ENCODE results near the gene RANBP3.
"Not testable (repeated sequence)": the region's sequence is repeated elsewhere in the genome, so short reads cannot be mapped to it uniquely, and the experiment has no call there.

Gene RANBP3, protein sequence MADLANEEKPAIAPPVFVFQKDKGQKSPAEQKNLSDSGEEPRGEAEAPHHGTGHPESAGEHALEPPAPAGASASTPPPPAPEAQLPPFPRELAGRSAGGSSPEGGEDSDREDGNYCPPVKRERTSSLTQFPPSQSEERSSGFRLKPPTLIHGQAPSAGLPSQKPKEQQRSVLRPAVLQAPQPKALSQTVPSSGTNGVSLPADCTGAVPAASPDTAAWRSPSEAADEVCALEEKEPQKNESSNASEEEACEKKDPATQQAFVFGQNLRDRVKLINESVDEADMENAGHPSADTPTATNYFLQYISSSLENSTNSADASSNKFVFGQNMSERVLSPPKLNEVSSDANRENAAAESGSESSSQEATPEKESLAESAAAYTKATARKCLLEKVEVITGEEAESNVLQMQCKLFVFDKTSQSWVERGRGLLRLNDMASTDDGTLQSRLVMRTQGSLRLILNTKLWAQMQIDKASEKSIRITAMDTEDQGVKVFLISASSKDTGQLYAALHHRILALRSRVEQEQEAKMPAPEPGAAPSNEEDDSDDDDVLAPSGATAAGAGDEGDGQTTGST

DNA sequence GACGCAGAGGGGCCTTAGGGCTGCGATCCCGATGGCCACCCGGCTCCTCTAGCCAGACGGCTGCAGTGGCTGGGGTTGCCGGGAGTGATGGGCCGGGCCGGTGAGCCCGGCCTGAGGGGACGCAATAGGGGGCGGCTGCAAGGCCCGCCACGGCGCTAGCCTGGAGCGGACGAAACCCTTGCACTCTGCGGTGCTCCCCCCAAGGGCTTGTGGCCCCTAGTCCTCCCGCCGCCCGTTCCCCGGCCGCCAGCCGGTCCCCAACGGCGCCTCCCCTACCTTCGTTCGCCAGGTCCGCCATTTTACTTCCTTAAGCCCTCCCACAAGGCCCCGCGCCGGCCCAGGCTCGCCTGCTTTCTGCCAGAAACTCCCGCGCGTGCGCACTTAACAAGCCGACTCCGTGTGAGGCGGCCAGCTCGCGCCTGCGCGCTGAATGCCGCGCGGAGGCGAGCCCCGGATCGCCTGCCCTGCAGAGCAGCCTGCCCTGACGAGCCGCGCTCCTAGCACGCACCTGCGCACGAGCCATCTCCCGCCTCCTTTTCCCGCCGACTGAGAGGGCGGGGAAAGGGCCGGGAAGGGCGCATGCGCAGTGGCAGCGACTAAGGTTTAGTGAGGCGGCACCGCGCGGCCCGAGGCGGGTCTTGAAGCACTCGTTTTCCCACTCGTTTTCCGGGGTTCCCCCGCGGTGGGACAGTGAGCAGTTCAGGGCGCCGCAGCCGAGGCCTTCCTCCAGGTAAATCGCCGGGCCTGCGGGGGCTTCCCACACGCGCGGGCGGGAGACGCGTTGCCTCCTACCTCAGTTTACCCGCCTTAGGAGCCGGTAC is at the start of gene RANBP3:
TSS of gene RANBP3 (minus strand) at position 356 of the 821 bp plus-strand sequence. CDS start at position 298, 58 bp downstream.
- Histone ChIP-seq H3K27me3 (ENCODE audit: insufficient read depth, low read length) (no peaks in the 10 kb centered on the region), H3K4me2 (ENCODE audit: low read length) (peak within 1 kb of the TSS; percentile 100), H3F3A (ENCODE audit: insufficient read depth, low read length) (no peaks in the 10 kb centered on the region), H3K79me2 (ENCODE audit: insufficient read depth, low read length) (peaks cover 56% of the 10 kb centered on the region), H3K4me3 (ENCODE audit: low read depth, low read length, poor library complexity, severe bottlenecking) (peak within 1 kb of the TSS; percentile 75), H3K4me1 (ENCODE audit: insufficient read depth, low read length, severe bottlenecking) (peaks cover 57% of the 10 kb centered on the region), H3K36me3 (ENCODE audit: insufficient read depth, low read length) (peaks cover 46% of the 10 kb centered on the region), H3K9me3 (ENCODE audit: low read length) (no peaks in the 10 kb centered on the region), H3K9ac (ENCODE audit: low read length) (peak within 1 kb of the TSS; percentile 98), H3K9me2 (ENCODE audit: low read depth, low read length) (no peaks in the 10 kb centered on the region), H2AFZ (ENCODE audit: low read length) (no peak within 1 kb of the TSS), H3K27ac (ENCODE audit: low read depth, low read length, poor library complexity, severe bottlenecking) (peak within 1 kb of the TSS; percentile 70), H4K20me1 (ENCODE audit: insufficient read depth, low read length) (no peaks in the 10 kb centered on the region)
- no peak for TF ChIP-seq EZH2 (IDR thresholded peaks at IDR 0.05; ENCODE audit: borderline replicate concordance, low read length)
- TF ChIP-seq CTCF (IDR thresholded peaks at IDR 0.05; ENCODE audit: low read length): no peak

DNA sequence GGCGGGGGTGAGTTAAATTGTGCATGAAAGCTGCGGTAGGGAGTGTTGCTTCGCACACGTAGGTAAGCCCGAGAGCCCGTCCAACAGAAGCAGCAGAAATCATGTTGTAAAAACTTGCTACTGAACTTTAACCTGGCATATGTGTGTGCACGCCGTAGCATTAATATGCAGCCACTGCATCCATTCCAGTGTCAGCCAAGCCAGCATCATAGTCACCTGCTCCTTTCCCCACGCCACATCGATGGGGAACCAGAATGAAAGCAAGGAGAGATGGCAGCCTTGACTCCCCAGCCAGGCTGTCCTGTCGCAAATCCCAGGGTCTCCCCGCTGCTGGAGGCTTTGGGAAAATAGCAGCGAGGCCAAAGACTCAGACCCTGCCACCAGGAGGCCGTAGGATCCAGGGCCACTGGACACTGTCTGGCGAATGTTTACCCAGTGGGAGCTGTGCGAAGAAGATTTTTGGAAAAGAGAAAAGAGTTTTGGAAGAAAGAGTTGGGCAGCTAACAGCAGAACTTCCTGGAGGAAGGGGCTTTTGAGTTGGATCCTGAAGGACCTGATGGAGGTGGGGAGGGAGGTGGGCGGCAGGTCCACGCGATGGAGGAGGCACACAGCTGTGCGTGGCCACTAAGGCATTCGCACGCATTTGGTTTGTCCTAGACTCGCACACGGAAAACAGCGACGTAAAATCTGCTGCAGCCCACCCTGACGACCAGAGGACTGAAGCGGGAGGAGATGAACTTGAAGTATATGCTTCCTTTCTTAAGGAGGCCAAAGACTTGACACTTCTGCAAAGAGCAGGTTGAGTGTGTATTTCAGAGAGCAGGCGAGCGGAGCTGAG is 48.7 kb upstream of the RANBP3 start:
- no peaks in the 10 kb centered on the region for H3K79me2 ChIP-seq (ENCODE audit: insufficient read depth, low read length)
- H3K4me1 ChIP-seq (ENCODE audit: insufficient read depth, low read length, severe bottlenecking): no peaks in the 10 kb centered on the region
- H3K27me3 ChIP-seq (ENCODE audit: insufficient read depth, low read length): no peaks in the 10 kb centered on the region; the same call in 1 of the 2 replicates
- H3K36me3 ChIP-seq (ENCODE audit: insufficient read depth, low read length): no peaks in the 10 kb centered on the region
- TF ChIP-seq CTCF (IDR thresholded peaks at IDR 0.05; ENCODE audit: low read length): no peak
- TF ChIP-seq EZH2 (IDR thresholded peaks at IDR 0.05; ENCODE audit: borderline replicate concordance, low read length): no peak
- H2AFZ ChIP-seq (ENCODE audit: low read length): no peak overlapping the region
- no peak overlapping the region for H3K27ac ChIP-seq (ENCODE audit: low read depth, low read length, poor library complexity, severe bottlenecking)
- no peak overlapping the region for H3K4me3 ChIP-seq (ENCODE audit: low read depth, low read length, poor library complexity, severe bottlenecking)
- no peaks in the 10 kb centered on the region for H3K9me3 ChIP-seq (ENCODE audit: low read length)
- no peak overlapping the region for H3K4me2 ChIP-seq (ENCODE audit: low read length)
- H3K9me2 ChIP-seq (ENCODE audit: low read depth, low read length): no peaks in the 10 kb centered on the region
- no peak overlapping the region for H3K9ac ChIP-seq (ENCODE audit: low read length)
- no peaks in the 10 kb centered on the region for H4K20me1 ChIP-seq (ENCODE audit: insufficient read depth, low read length)
- H3F3A ChIP-seq (ENCODE audit: insufficient read depth, low read length): no peaks in the 10 kb centered on the region

DNA sequence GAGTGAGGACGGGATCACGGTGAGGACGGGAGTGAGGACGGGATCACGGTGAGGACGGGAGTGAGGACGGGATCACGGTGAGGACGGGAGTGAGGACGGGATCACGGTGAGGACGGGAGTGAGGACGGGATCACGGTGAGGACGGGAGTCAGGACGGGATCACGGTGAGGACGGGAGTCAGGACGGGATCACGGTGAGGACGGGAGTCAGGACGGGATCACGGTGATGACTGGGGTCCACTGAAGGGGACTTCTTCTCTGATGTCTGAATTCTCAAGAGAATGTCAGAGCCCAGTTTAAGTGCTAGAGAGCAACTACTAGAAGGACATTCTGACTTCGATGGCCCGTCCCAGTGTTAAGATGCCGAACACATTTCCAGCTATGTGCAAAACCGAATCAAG is 46.8 kb upstream of the RANBP3 start:
- H4K20me1 ChIP-seq (ENCODE audit: insufficient read depth, low read length); H3K27ac ChIP-seq (ENCODE audit: low read depth, low read length, poor library complexity, severe bottlenecking); H3K4me2 ChIP-seq (ENCODE audit: low read length); H3K36me3 ChIP-seq (ENCODE audit: insufficient read depth, low read length); H3K9me2 ChIP-seq (ENCODE audit: low read depth, low read length); H3K9ac ChIP-seq (ENCODE audit: low read length); H2AFZ ChIP-seq (ENCODE audit: low read length); H3K79me2 ChIP-seq (ENCODE audit: insufficient read depth, low read length); H3K9me3 ChIP-seq (ENCODE audit: low read length); H3K27me3 ChIP-seq (ENCODE audit: insufficient read depth, low read length); H3K4me1 ChIP-seq (ENCODE audit: insufficient read depth, low read length, severe bottlenecking); H3F3A ChIP-seq (ENCODE audit: insufficient read depth, low read length); H3K4me3 ChIP-seq (ENCODE audit: low read depth, low read length, poor library complexity, severe bottlenecking): not testable (repeated sequence)
